Measurements from ENCODE around the gene DMAC2.

DNA sequence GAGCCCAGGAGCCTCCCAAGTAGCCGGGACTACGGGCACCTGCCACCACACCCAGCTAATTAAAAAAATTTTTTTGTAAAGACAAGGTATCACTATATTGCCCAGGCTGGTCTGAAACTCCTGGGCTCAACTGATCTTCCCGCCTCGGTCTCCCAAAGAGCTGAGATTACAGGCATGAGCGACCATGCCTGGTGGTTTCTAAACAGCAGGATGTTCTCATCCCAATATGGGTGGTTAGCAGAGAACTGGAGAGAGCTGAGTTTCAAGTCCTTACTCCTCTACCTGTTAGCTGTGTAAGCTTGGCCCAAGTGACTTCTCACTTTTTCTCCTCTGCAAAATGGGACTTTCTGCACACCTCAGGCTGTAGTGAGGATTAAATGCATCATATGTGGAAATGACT is 55.4 kb downstream of the DMAC2 start:
- TF ChIP-seq, protein P1, sequence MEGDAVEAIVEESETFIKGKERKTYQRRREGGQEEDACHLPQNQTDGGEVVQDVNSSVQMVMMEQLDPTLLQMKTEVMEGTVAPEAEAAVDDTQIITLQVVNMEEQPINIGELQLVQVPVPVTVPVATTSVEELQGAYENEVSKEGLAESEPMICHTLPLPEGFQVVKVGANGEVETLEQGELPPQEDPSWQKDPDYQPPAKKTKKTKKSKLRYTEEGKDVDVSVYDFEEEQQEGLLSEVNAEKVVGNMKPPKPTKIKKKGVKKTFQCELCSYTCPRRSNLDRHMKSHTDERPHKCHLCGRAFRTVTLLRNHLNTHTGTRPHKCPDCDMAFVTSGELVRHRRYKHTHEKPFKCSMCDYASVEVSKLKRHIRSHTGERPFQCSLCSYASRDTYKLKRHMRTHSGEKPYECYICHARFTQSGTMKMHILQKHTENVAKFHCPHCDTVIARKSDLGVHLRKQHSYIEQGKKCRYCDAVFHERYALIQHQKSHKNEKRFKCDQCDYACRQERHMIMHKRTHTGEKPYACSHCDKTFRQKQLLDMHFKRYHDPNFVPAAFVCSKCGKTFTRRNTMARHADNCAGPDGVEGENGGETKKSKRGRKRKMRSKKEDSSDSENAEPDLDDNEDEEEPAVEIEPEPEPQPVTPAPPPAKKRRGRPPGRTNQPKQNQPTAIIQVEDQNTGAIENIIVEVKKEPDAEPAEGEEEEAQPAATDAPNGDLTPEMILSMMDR (conservative IDR thresholded peaks at IDR 0.05; ENCODE audit: low read depth in 2 of 2): no peak
- no peak for TF ChIP-seq POLR2AphosphoS5 (IDR thresholded peaks at IDR 0.05; ENCODE audit: low read depth)
